ENCODE results near the gene AURKB. TPM values are rescaled to one million over a fixed set of nuclear protein-coding genes. Genes with fewer than 3 reads are reported as not detected.

Gene AURKB
- total RNA-seq, 1 experiment from 2014 or later, result 89.4 TPM

DNA sequence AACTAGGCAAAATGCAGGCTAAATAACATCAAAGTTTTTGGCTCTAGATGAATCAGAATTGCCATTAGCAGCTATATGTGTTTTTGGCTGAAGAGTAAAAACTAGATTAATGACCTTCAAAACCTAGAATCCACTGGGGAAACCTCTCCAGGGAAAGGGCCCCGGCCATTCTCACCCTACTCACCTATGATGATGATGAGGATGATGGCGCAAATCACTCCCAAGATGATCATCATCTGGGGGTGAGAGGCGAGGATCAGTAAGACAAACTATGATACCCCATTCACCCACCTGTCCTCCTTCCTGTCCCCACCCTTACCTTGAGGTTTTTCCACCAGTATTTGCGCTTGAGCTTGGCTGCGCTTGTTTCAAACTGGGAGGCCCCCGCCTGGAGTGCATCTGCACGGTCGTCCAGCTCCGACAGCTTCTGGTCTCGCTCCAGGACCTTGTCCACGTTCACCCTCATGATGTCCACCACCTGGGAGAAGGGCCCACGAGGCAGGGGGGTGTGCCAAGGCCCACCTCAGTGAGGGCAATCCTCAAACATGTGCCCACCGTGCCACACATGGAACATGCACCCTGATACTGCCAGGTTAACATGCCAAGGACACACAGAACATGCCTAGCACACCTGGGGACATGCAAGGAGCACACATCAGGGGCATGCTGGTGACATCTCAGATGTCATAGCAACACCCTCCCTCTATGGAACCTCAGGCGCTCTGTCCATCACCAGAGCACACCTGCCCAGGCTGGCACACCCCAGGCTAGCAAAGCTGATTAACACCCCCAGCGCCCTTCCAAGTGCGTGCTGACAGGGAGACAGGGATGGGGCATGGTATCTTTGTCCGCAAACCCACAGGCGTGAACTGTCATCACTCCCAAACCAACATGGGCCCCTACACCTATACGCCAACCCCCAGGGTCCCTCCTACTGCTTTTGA is 48.8 kb downstream of the AURKB start:
- peak overlapping the region; percentile 83 for H3K4me3 Mint-ChIP-seq (ENCODE audit: unreplicated experiment)
- no peaks in the 10 kb centered on the region for H3K9me3 Mint-ChIP-seq (ENCODE audit: unreplicated experiment)
- Histone ChIP-seq H3K27me3 (replicated peaks; ENCODE audit: control insufficient read depth, insufficient read depth, low read length) (no peaks in the 10 kb centered on the region), H3K4me1 (peaks cover 9% of the 10 kb centered on the region; the same call in 1 of the 2 replicates), H3K4me3 (ENCODE audit: low read depth, low read length) (peak overlapping the region; percentile 81), H3K36me3 (ENCODE audit: control insufficient read depth, insufficient read depth, low read length) (no peaks in the 10 kb centered on the region), H3K9me3 (no peaks in the 10 kb centered on the region)
- ChIA-PET POLR2A (interaction anchor here (1.7 kb wide), 1 partner anchor 11 kb away, joined by 5 read pairs; no protein-coding TSS in a partner anchor), CTCF (no interaction called here)
- H3K27me3 Mint-ChIP-seq (ENCODE audit: insufficient read depth, unreplicated experiment), result no peaks in the 10 kb centered on the region
- peaks cover 29% of the 10 kb centered on the region for H3K36me3 Mint-ChIP-seq (ENCODE audit: insufficient read depth, unreplicated experiment)
- no TSS peak for BruUV-seq (replicated peaks)
- H3K27ac Mint-ChIP-seq (ENCODE audit: unreplicated experiment), result no peak overlapping the region
- TF ChIP-seq CTCF (IDR thresholded peaks at IDR 0.05; ENCODE audit: insufficient read depth in 1 of 2, low read depth in 1 of 2, low read length in 1 of 2, severe bottlenecking in 1 of 2, unreplicated experiment in 1 of 2), result no peak
- no peak for DNase-seq
- H3K4me1 Mint-ChIP-seq (ENCODE audit: low read depth, unreplicated experiment), result peaks cover 5% of the 10 kb centered on the region
- intact Hi-C loops (cut with micrococcal nuclease; ENCODE audit: unreplicated experiment), result no loop called here

GRCh38 chr17:8160741-8161221 is 49.6 kb downstream of the AURKB start:
- no peak for DNase-seq
- no peaks in the 10 kb centered on the region for H3K27me3 ChIP-seq (replicated peaks; ENCODE audit: control insufficient read depth, insufficient read depth, low read length)
- no TSS peak for BruUV-seq (replicated peaks)
- H3K4me1 Mint-ChIP-seq (ENCODE audit: low read depth, unreplicated experiment), result peaks cover 5% of the 10 kb centered on the region
- H3K9me3 ChIP-seq, result no peaks in the 10 kb centered on the region
- H3K36me3 ChIP-seq (ENCODE audit: control insufficient read depth, insufficient read depth, low read length), result no peaks in the 10 kb centered on the region
- H3K36me3 Mint-ChIP-seq (ENCODE audit: insufficient read depth, unreplicated experiment), result peaks cover 29% of the 10 kb centered on the region
- intact Hi-C loops (cut with micrococcal nuclease; ENCODE audit: unreplicated experiment), result no loop called here
- ChIA-PET CTCF (no interaction called here), POLR2A (interaction anchor here (1.7 kb wide), 1 partner anchor 12 kb away, joined by 5 read pairs; no protein-coding TSS in a partner anchor)
- no peaks in the 10 kb centered on the region for H3K27me3 Mint-ChIP-seq (ENCODE audit: insufficient read depth, unreplicated experiment)
- H3K9me3 Mint-ChIP-seq (ENCODE audit: unreplicated experiment), result no peaks in the 10 kb centered on the region
- H3K4me3 ChIP-seq (ENCODE audit: low read depth, low read length), result no peak overlapping the region
- H3K4me1 ChIP-seq, result peaks cover 9% of the 10 kb centered on the region; the same call in 1 of the 2 replicates
- TF ChIP-seq CTCF (IDR thresholded peaks at IDR 0.05; ENCODE audit: insufficient read depth in 1 of 2, low read depth in 1 of 2, low read length in 1 of 2, severe bottlenecking in 1 of 2, unreplicated experiment in 1 of 2), result no peak
- no peak overlapping the region for H3K27ac Mint-ChIP-seq (ENCODE audit: unreplicated experiment)
- peak overlapping the region; percentile 49 for H3K4me3 Mint-ChIP-seq (ENCODE audit: unreplicated experiment)

DNA sequence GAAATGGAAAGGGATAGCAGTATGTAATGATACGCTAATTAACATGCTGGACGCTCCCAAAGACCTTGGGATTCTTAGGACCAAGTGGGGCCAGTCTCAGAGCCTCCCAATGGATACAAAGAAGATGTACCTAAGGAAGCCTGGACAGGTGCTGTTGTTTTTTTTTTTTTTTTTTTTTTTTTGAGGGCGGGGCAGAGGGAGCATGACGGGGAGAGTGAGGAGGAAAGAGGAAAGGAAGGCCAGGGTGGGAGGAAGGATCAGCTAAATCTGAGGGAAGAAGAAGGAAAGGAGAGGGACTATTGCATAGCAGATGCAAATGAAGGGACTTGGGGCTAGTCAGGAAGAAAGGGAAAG is 50.2 kb downstream of the AURKB start:
- intact Hi-C loops (cut with micrococcal nuclease; ENCODE audit: unreplicated experiment), result no loop called here
- Mint-ChIP-seq H3K4me1 (ENCODE audit: low read depth, unreplicated experiment) (peaks cover 5% of the 10 kb centered on the region), H3K27me3 (ENCODE audit: insufficient read depth, unreplicated experiment) (no peaks in the 10 kb centered on the region), H3K36me3 (ENCODE audit: insufficient read depth, unreplicated experiment) (peaks cover 29% of the 10 kb centered on the region), H3K9me3 (ENCODE audit: unreplicated experiment) (no peaks in the 10 kb centered on the region), H3K27ac (ENCODE audit: unreplicated experiment) (no peak overlapping the region), H3K4me3 (ENCODE audit: unreplicated experiment) (peak overlapping the region; percentile 49)
- DNase-seq, result no peak
- no TSS peak for BruUV-seq (replicated peaks)
- Histone ChIP-seq H3K36me3 (ENCODE audit: control insufficient read depth, insufficient read depth, low read length) (no peaks in the 10 kb centered on the region), H3K9me3 (no peaks in the 10 kb centered on the region), H3K4me1 (peaks cover 14% of the 10 kb centered on the region), H3K27me3 (replicated peaks; ENCODE audit: control insufficient read depth, insufficient read depth, low read length) (no peaks in the 10 kb centered on the region), H3K4me3 (ENCODE audit: low read depth, low read length) (no peak overlapping the region)
- POLR2A ChIA-PET, result interaction anchor here (1.7 kb wide), 1 partner anchor 13 kb away, joined by 5 read pairs; no protein-coding TSS in a partner anchor
- CTCF ChIA-PET, result no interaction called here
- no peak for TF ChIP-seq CTCF (IDR thresholded peaks at IDR 0.05; ENCODE audit: insufficient read depth in 1 of 2, low read depth in 1 of 2, low read length in 1 of 2, severe bottlenecking in 1 of 2, unreplicated experiment in 1 of 2)
